Adipose tissue (tissue), 3 donors: ENCODE data around the gene TMC7. TPM values are rescaled to one million over a fixed set of nuclear protein-coding genes. Genes with fewer than 3 reads are reported as not detected.
A peak's percentile ranks its signal among the peaks of the same experiment; 100 is the strongest.

Source experiments
- H3K27ac ChIP-seq: one replicate; pipeline ENCODE4 v1.5.1; 2013; ENCODE audit warnings: low read depth, low read length
- WGBS, 3 donors: extraction: QIAGEN DNeasy Blood & Tissue Kit; methylation state at CpG; one replicate each; pipeline ENCODE4 v1.1.7; 2013; 5-methylcytosine and 5-hydroxymethylcytosine counted together
- polyA plus RNA-seq, 3 donors: library from polyadenylated mRNA; stranded (reverse); fragments of 200-250 nt; gene quantifications; one replicate each; pipeline ENCODE4 v1.2.3, GENCODE V29; 2013
- donor health status: healthy with polysubstance abuse.
- donor health status: Bipolar disorder and iron deficiency.
- donor health status: healthy.

Gene TMC7
- polyA plus RNA-seq, 3 donors = 0.30 to 2.0 (median 1.3) TPM

GRCh38 chr16:19008245-19009169, 24.8 kb downstream of the TMC7 start:
- no peak overlapping the region for H3K27ac ChIP-seq
- 78 to 81% (median 78%) methylated on average over 7 of the region's 7 CpGs for WGBS, 3 donors

- WGBS, 3 donors = 74 to 89% (median 84%) methylated on average over 3 of the region's 3 CpGs
These were observed 27.5 kb downstream of the TMC7 start for GRCh38 chr16:19011169-19011731.

GRCh38 chr16:19014461-19014860, 30.7 kb downstream of the TMC7 start:
- H3K27ac ChIP-seq = no peak overlapping the region
- 40 to 61% (median 50%) methylated on average over 7 of the region's 7 CpGs for WGBS, 3 donors

More at GRCh38 chr16:19011169-19011731, 27.5 kb downstream of the TMC7 start:
- no peak overlapping the region for H3K27ac ChIP-seq

GRCh38 chr16:19017179-19017578, 33.4 kb downstream of the TMC7 start:
- H3K27ac ChIP-seq = no peak overlapping the region

- WGBS, 3 donors = 91 to 95% (median 93%) methylated on average over 4 of the region's 4 CpGs
- H3K27ac ChIP-seq = no peak overlapping the region
These were observed 37.0 kb downstream of the TMC7 start for GRCh38 chr16:19020689-19021088.

GRCh38 chr16:19021747-19022146, 38.0 kb downstream of the TMC7 start:
- 86 to 89% (median 88%) methylated on average over 4 of the region's 4 CpGs for WGBS, 3 donors

GRCh38 chr16:19027416-19027815, 43.7 kb downstream of the TMC7 start:
- 36 to 60% (median 53%) methylated on average over 3 of the region's 3 CpGs for WGBS, 3 donors

More at GRCh38 chr16:19021747-19022146, 38.0 kb downstream of the TMC7 start:
- no peak overlapping the region for H3K27ac ChIP-seq

GRCh38 chr16:19029980-19030379, 46.2 kb downstream of the TMC7 start:
- WGBS, 3 donors = 66 to 89% (median 71%) methylated on average over 6 of the region's 6 CpGs
- no peak overlapping the region for H3K27ac ChIP-seq

More at GRCh38 chr16:19027416-19027815, 43.7 kb downstream of the TMC7 start:
- no peak overlapping the region for H3K27ac ChIP-seq

- no peak overlapping the region for H3K27ac ChIP-seq
- WGBS, 3 donors = 68 to 72% (median 69%) methylated on average over 4 of the region's 4 CpGs
These were observed 48.0 kb downstream of the TMC7 start for GRCh38 chr16:19031738-19032137.

- no peak overlapping the region for H3K27ac ChIP-seq
- WGBS, 3 donors = 84 to 90% (median 85%) methylated on average over 1 of the region's 1 CpG
These were observed 50.0 kb downstream of the TMC7 start for GRCh38 chr16:19033761-19034160.

- no peak overlapping the region for H3K27ac ChIP-seq
- 88 to 93% (median 91%) methylated on average over 2 of the region's 2 CpGs for WGBS, 3 donors
These were observed 56.7 kb downstream of the TMC7 start for GRCh38 chr16:19040400-19040799.

GRCh38 chr16:19044769-19045168, 61.0 kb downstream of the TMC7 start:
- 93 to 96% (median 94%) methylated on average over 11 of the region's 11 CpGs for WGBS, 3 donors
- no peak overlapping the region for H3K27ac ChIP-seq

- 88 to 97% (median 92%) methylated on average over 2 of the region's 2 CpGs for WGBS, 3 donors
- H3K27ac ChIP-seq = no peak overlapping the region
These were observed 62.3 kb downstream of the TMC7 start for GRCh38 chr16:19046062-19046461.

GRCh38 chr16:19062706-19063105, 79.0 kb downstream of the TMC7 start:
- 59 to 67% (median 60%) methylated on average over 4 of the region's 4 CpGs for WGBS, 3 donors
- no peak overlapping the region for H3K27ac ChIP-seq

- WGBS, 3 donors = 38 to 62% (median 61%) methylated on average over 9 of the region's 9 CpGs
- no peak overlapping the region for H3K27ac ChIP-seq
These were observed 83.2 kb downstream of the TMC7 start for GRCh38 chr16:19066988-19067348.

GRCh38 chr16:19067349-19068236, 83.9 kb downstream of the TMC7 start, which contains the start of gene COQ7:
Gene COQ7 (plus strand): TSS chr16:19067614. CDS start chr16:19067665, 51 bp downstream.
- 0% methylated on average over 68 of the region's 68 CpGs for WGBS, 3 donors
- peak within 1 kb of the TSS; percentile 83 for H3K27ac ChIP-seq

GRCh38 chr16:19068237-19068815, 84.6 kb downstream of the TMC7 start:
- H3K27ac ChIP-seq = peak overlapping the region; percentile 83
- 29 to 33% (median 32%) methylated on average over 19 of the region's 19 CpGs for WGBS, 3 donors
